WTC11 (cell line): ENCODE results near the gene ARHGEF25.
"Not testable (repeated sequence)": the region's sequence is repeated elsewhere in the genome, so short reads cannot be mapped to it uniquely, and the experiment has no call there.

Source experiments
- ETV6 ChIP-seq: sonication (generic); formaldehyde crosslinking; IDR thresholded peaks from 2 replicates; pipeline ENCODE4 v1.8.1; 2022; ENCODE audit warnings: mild to moderate bottlenecking, missing genetic modification reagents
- TP53 ChIP-seq: sonication (generic); formaldehyde crosslinking; IDR thresholded peaks from 2 replicates; pipeline ENCODE4 v1.8.1; 2023; ENCODE audit warnings: mild to moderate bottlenecking, missing genetic modification reagents

GRCh38 chr12:57665066-57665820, 54.0 kb downstream of the ARHGEF25 start:
- TF ChIP-seq TP53; ETV6 (CRISPR knock-in tag): not testable (repeated sequence)
